Measurements from ENCODE around the gene MYH14. TPM values are rescaled to one million over a fixed set of nuclear protein-coding genes. Genes with fewer than 3 reads are reported as not detected.

MYH14 gene
- total and polyA plus RNA-seq, 10 of the 15 experiments (the other 5 are each of a cell fraction or from before 2014, with no cell fraction given), result 0.06 to 0.69 (median 0.15) TPM; not detected in 4

DNA sequence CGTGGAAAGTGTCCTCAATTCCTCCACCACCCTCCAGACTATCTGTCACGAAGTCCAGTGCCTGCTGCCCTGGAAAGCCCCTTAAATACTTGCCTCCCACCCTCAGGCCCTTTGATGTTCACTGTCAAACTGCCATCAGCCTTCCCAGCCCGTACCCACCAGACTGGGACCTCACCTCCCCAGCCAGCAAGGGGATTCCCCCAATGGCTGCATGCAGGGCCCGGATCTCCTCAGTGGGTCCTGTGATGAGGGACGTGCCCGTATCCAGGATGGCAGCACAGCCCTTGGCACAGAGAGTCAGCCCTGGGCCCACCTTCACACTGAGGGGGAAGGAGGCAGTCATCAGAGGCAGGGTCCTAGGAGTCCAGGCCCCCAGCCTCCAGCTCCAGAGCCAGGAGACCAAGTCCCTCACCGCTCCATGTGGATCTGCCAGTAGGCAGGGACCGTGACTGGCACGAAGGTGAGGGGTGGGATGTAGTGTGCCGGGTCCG lies 156.0 kb downstream of the MYH14 start (continued):
- TF ChIP-seq NFIC (IDR thresholded peaks at IDR 0.05; ENCODE audit: low read depth, low read length), result peak; percentile 18; the same call in 1 of the 2 replicates
- no peak for TF ChIP-seq ETV6 (conservative IDR thresholded peaks at IDR 0.05 in 1 of 2, IDR thresholded peaks at IDR 0.05 in 1 of 2; ENCODE audit: borderline replicate concordance in 1 of 2, low read depth in 1 of 2)
- TF ChIP-seq, protein P1, sequence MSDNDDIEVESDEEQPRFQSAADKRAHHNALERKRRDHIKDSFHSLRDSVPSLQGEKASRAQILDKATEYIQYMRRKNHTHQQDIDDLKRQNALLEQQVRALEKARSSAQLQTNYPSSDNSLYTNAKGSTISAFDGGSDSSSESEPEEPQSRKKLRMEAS (IDR thresholded peaks at IDR 0.05; ENCODE audit: low read depth, low read length), result no peak
- TF ChIP-seq TAF1 (IDR thresholded peaks at IDR 0.05; ENCODE audit: borderline replicate concordance, low read depth, low read length), result no peak
- peak; percentile 9; the same call in 1 of the 2 replicates for TF ChIP-seq EED (IDR thresholded peaks at IDR 0.05; ENCODE audit: low read depth)

Small RNA genes lying within 50 kb of the gene (small RNA-seq; reads per million reads assigned to genes)
- not detected for gene RF00017

Other genes starting within 250 kb of the MYH14 start
Only the 7 nearest of the 10 such genes appear.
- gene VRK3, start 178.2 kb upstream of the MYH14 start, total RNA-seq (2014; rRNA removed), result 35.0 and 36.2 TPM in 2 replicates
- gene VRK3, start 178.2 kb upstream of the MYH14 start, total RNA-seq (2014; rRNA removed; fragmentation: Illumina TruSeq; extraction: Trizol), result 34.2 and 35.7 TPM in 2 replicates
- 36.0 and 43.1 TPM in 2 replicates for gene VRK3, start 178.2 kb upstream of the MYH14 start, total RNA-seq (2021)
- 34.1 and 50.7 TPM in 2 replicates for gene VRK3, start 178.2 kb upstream of the MYH14 start, polyA plus RNA-seq (2011; rRNA removed)
- 61.5 and 61.9 TPM in 2 replicates for gene VRK3, start 178.2 kb upstream of the MYH14 start, polyA plus RNA-seq (2014; fragmentation: Illumina TruSeq; extraction: Trizol)
- 10 to 100 TPM; 22.5 to 29.6 TPM for gene VRK3, start 178.2 kb upstream of the MYH14 start, polyA plus RNA-seq (2014; fragmentation: Nextera tagmentation; extraction: Ambion mirVana)
- gene VRK3, start 178.2 kb upstream of the MYH14 start, polyA plus RNA-seq (2014; rRNA removed), result 17.3 and 23.1 TPM in 2 replicates
- gene VRK3, start 178.2 kb upstream of the MYH14 start, polyA plus RNA-seq (2016; fragmentation: Nextera tagmentation; extraction: Ambion mirVana), result 10 to 100 TPM; 48.2 to 50.7 TPM
- gene ZNF473, start 177.6 kb upstream of the MYH14 start, total RNA-seq (2014; rRNA removed), result 6.8 TPM in 2 replicates
- gene ZNF473, start 177.6 kb upstream of the MYH14 start, total RNA-seq (2014; rRNA removed; fragmentation: Illumina TruSeq; extraction: Trizol), result 7.1 and 8.7 TPM in 2 replicates
- 10.0 and 10.2 TPM in 2 replicates for gene ZNF473, start 177.6 kb upstream of the MYH14 start, total RNA-seq (2021)
- gene ZNF473, start 177.6 kb upstream of the MYH14 start, polyA plus RNA-seq (2011; rRNA removed), result 13.4 and 14.9 TPM in 2 replicates
- 7.4 and 9.1 TPM in 2 replicates for gene ZNF473, start 177.6 kb upstream of the MYH14 start, polyA plus RNA-seq (2014; fragmentation: Illumina TruSeq; extraction: Trizol)
- 1 to 10 TPM; 2.3 to 2.8 TPM for gene ZNF473, start 177.6 kb upstream of the MYH14 start, polyA plus RNA-seq (2014; fragmentation: Nextera tagmentation; extraction: Ambion mirVana)
- gene ZNF473, start 177.6 kb upstream of the MYH14 start, polyA plus RNA-seq (2014; rRNA removed), result 5.3 and 5.7 TPM in 2 replicates
- gene ZNF473, start 177.6 kb upstream of the MYH14 start, polyA plus RNA-seq (2016; fragmentation: Nextera tagmentation; extraction: Ambion mirVana), result 1 to 10 TPM; 5.7 TPM
- gene IZUMO2, start 40.3 kb upstream of the MYH14 start, total RNA-seq (2014; rRNA removed), result not detected in 2 replicates
- not detected in 2 replicates for gene IZUMO2, start 40.3 kb upstream of the MYH14 start, total RNA-seq (2014; rRNA removed; fragmentation: Illumina TruSeq; extraction: Trizol)
- not detected in 2 replicates for gene IZUMO2, start 40.3 kb upstream of the MYH14 start, total RNA-seq (2021)
- 0.16 TPM in 1 of 2 replicates, not detected in the other for gene IZUMO2, start 40.3 kb upstream of the MYH14 start, polyA plus RNA-seq (2011; rRNA removed)
- gene IZUMO2, start 40.3 kb upstream of the MYH14 start, polyA plus RNA-seq (2014; fragmentation: Illumina TruSeq; extraction: Trizol), result not detected in 2 replicates
- not detected for gene IZUMO2, start 40.3 kb upstream of the MYH14 start, polyA plus RNA-seq (2014; fragmentation: Nextera tagmentation; extraction: Ambion mirVana)
- not detected in 2 replicates for gene IZUMO2, start 40.3 kb upstream of the MYH14 start, polyA plus RNA-seq (2014; rRNA removed)
- gene IZUMO2, start 40.3 kb upstream of the MYH14 start, polyA plus RNA-seq (2016; fragmentation: Nextera tagmentation; extraction: Ambion mirVana), result not detected
- gene KCNC3, start 125.8 kb downstream of the MYH14 start, total RNA-seq (2014; rRNA removed), result 0.16 and 0.45 TPM in 2 replicates
- gene KCNC3, start 125.8 kb downstream of the MYH14 start, total RNA-seq (2014; rRNA removed; fragmentation: Illumina TruSeq; extraction: Trizol), result 0.27 and 0.32 TPM in 2 replicates
- gene KCNC3, start 125.8 kb downstream of the MYH14 start, total RNA-seq (2021), result 2.4 and 3.8 TPM in 2 replicates
- 0.24 and 0.43 TPM in 2 replicates for gene KCNC3, start 125.8 kb downstream of the MYH14 start, polyA plus RNA-seq (2011; rRNA removed)
- gene KCNC3, start 125.8 kb downstream of the MYH14 start, polyA plus RNA-seq (2014; fragmentation: Illumina TruSeq; extraction: Trizol), result 1.1 and 1.5 TPM in 2 replicates
- not detected for gene KCNC3, start 125.8 kb downstream of the MYH14 start, polyA plus RNA-seq (2014; fragmentation: Nextera tagmentation; extraction: Ambion mirVana)
- gene KCNC3, start 125.8 kb downstream of the MYH14 start, polyA plus RNA-seq (2014; rRNA removed), result 1.9 and 2.5 TPM in 2 replicates
- under 1 TPM; 0.08 to 0.10 TPM for gene KCNC3, start 125.8 kb downstream of the MYH14 start, polyA plus RNA-seq (2016; fragmentation: Nextera tagmentation; extraction: Ambion mirVana)
- 20.1 and 20.6 TPM in 2 replicates for gene NAPSA, start 162.0 kb downstream of the MYH14 start, total RNA-seq (2014; rRNA removed)
- 12.3 and 14.5 TPM in 2 replicates for gene NAPSA, start 162.0 kb downstream of the MYH14 start, total RNA-seq (2014; rRNA removed; fragmentation: Illumina TruSeq; extraction: Trizol)
- 18.2 and 19.2 TPM in 2 replicates for gene NAPSA, start 162.0 kb downstream of the MYH14 start, total RNA-seq (2021)
- 30.8 and 45.4 TPM in 2 replicates for gene NAPSA, start 162.0 kb downstream of the MYH14 start, polyA plus RNA-seq (2011; rRNA removed)
- 13.8 and 15.3 TPM in 2 replicates for gene NAPSA, start 162.0 kb downstream of the MYH14 start, polyA plus RNA-seq (2014; fragmentation: Illumina TruSeq; extraction: Trizol)
- 10 to 100 TPM in 1 of 2 experiments, 1 to 10 TPM in 1; 6.7 to 15.2 TPM for gene NAPSA, start 162.0 kb downstream of the MYH14 start, polyA plus RNA-seq (2014; fragmentation: Nextera tagmentation; extraction: Ambion mirVana)
- 21.6 and 22.4 TPM in 2 replicates for gene NAPSA, start 162.0 kb downstream of the MYH14 start, polyA plus RNA-seq (2014; rRNA removed)
- gene NAPSA, start 162.0 kb downstream of the MYH14 start, polyA plus RNA-seq (2016; fragmentation: Nextera tagmentation; extraction: Ambion mirVana), result 10 to 100 TPM; 17.0 to 17.2 TPM
- gene NR1H2, start 172.8 kb downstream of the MYH14 start, total RNA-seq (2014; rRNA removed), result 44.8 and 45.2 TPM in 2 replicates
- 15.6 and 17.2 TPM in 2 replicates for gene NR1H2, start 172.8 kb downstream of the MYH14 start, total RNA-seq (2014; rRNA removed; fragmentation: Illumina TruSeq; extraction: Trizol)
- gene NR1H2, start 172.8 kb downstream of the MYH14 start, total RNA-seq (2021), result 43.3 and 44.5 TPM in 2 replicates
- 12.3 and 26.9 TPM in 2 replicates for gene NR1H2, start 172.8 kb downstream of the MYH14 start, polyA plus RNA-seq (2011; rRNA removed)
- gene NR1H2, start 172.8 kb downstream of the MYH14 start, polyA plus RNA-seq (2014; fragmentation: Illumina TruSeq; extraction: Trizol), result 1.8 and 16.2 TPM in 2 replicates
- 1 to 10 TPM in 1 of 2 experiments, under 1 TPM in 1; 0.05 to 1.3 TPM for gene NR1H2, start 172.8 kb downstream of the MYH14 start, polyA plus RNA-seq (2014; fragmentation: Nextera tagmentation; extraction: Ambion mirVana)
- gene NR1H2, start 172.8 kb downstream of the MYH14 start, polyA plus RNA-seq (2014; rRNA removed), result 52.4 and 53.3 TPM in 2 replicates
- gene NR1H2, start 172.8 kb downstream of the MYH14 start, polyA plus RNA-seq (2016; fragmentation: Nextera tagmentation; extraction: Ambion mirVana), result 10 to 100 TPM; 45.7 to 54.2 TPM
- gene POLD1, start 180.7 kb downstream of the MYH14 start, total RNA-seq (2014; rRNA removed), result 121 and 141 TPM in 2 replicates
- 28.6 and 31.8 TPM in 2 replicates for gene POLD1, start 180.7 kb downstream of the MYH14 start, total RNA-seq (2014; rRNA removed; fragmentation: Illumina TruSeq; extraction: Trizol)
- gene POLD1, start 180.7 kb downstream of the MYH14 start, total RNA-seq (2021), result 146 and 165 TPM in 2 replicates
- 10.4 and 25.7 TPM in 2 replicates for gene POLD1, start 180.7 kb downstream of the MYH14 start, polyA plus RNA-seq (2011; rRNA removed)
- gene POLD1, start 180.7 kb downstream of the MYH14 start, polyA plus RNA-seq (2014; fragmentation: Illumina TruSeq; extraction: Trizol), result 1.9 and 18.1 TPM in 2 replicates
- 1 to 10 TPM in 1 of 2 experiments, under 1 TPM in 1; 0.76 to 6.5 TPM for gene POLD1, start 180.7 kb downstream of the MYH14 start, polyA plus RNA-seq (2014; fragmentation: Nextera tagmentation; extraction: Ambion mirVana)
- gene POLD1, start 180.7 kb downstream of the MYH14 start, polyA plus RNA-seq (2014; rRNA removed), result 95.1 and 110 TPM in 2 replicates
- gene POLD1, start 180.7 kb downstream of the MYH14 start, polyA plus RNA-seq (2016; fragmentation: Nextera tagmentation; extraction: Ambion mirVana), result 100 to 1,000 TPM; 111 to 118 TPM

Data from GM12878 (cell line).